Measurements from ENCODE around the gene NFKBIE. TPM values are rescaled to one million over a fixed set of nuclear protein-coding genes. Genes with fewer than 3 reads are reported as not detected.
A peak's percentile ranks its signal among the peaks of the same experiment; 100 is the strongest.

The NFKBIE gene
- total RNA-seq, 4 donors from 2014 or later: 7.0 to 10.4 (median 8.5) TPM

- Histone ChIP-seq H3K27ac (replicated peaks in 1 of 4) (no peak within 1 kb of the TSS), H3K4me3 (peak within 1 kb of the TSS; percentile 47 to 61 (median 51)), H3K27me3 (peaks cover 4 to 72% (median 35%) of the 10 kb centered on the region in 4 donors), H3K9me3 (no peaks in the 10 kb centered on the region), H3K36me3 (no peaks in the 10 kb centered on the region), H3K4me1 (peaks cover 5 to 24% (median 15%) of the 10 kb centered on the region in 4 donors)
- TF ChIP-seq, protein P1, sequence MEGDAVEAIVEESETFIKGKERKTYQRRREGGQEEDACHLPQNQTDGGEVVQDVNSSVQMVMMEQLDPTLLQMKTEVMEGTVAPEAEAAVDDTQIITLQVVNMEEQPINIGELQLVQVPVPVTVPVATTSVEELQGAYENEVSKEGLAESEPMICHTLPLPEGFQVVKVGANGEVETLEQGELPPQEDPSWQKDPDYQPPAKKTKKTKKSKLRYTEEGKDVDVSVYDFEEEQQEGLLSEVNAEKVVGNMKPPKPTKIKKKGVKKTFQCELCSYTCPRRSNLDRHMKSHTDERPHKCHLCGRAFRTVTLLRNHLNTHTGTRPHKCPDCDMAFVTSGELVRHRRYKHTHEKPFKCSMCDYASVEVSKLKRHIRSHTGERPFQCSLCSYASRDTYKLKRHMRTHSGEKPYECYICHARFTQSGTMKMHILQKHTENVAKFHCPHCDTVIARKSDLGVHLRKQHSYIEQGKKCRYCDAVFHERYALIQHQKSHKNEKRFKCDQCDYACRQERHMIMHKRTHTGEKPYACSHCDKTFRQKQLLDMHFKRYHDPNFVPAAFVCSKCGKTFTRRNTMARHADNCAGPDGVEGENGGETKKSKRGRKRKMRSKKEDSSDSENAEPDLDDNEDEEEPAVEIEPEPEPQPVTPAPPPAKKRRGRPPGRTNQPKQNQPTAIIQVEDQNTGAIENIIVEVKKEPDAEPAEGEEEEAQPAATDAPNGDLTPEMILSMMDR (IDR thresholded peaks at IDR 0.05): no peak
- no peak for TF ChIP-seq POLR2A (IDR thresholded peaks at IDR 0.05; ENCODE audit: low read depth)
- TF ChIP-seq EP300 (IDR thresholded peaks at IDR 0.05): no peak
- TF ChIP-seq POLR2AphosphoS5 (IDR thresholded peaks at IDR 0.05): no peak
- WGBS: 31% methylated on average over 11 of the region's 29 CpGs
- intact Hi-C loops (cut with DNase I): no loop called here
- DNase-seq (ENCODE audit: extremely low spot score): no peak
These were observed 4.7 kb upstream of the NFKBIE start, which contains the start of gene TMEM151B for GRCh38 chr6:44269921-44270525. TSS of gene TMEM151B (plus strand) at chr6:44270450. CDS start at chr6:44270743, 293 bp downstream.

- DNase-seq (ENCODE audit: extremely low spot score): no peak
- H3K27me3 ChIP-seq: peaks cover 4 to 65% (median 34%) of the 10 kb centered on the region in 4 donors
- intact Hi-C loops (cut with DNase I): no loop called here
- WGBS: 92% methylated on average over 1 of the region's 1 CpG
- TF ChIP-seq POLR2A (IDR thresholded peaks at IDR 0.05; ENCODE audit: low read depth) (no peak), POLR2AphosphoS5 (IDR thresholded peaks at IDR 0.05) (no peak), EP300 (IDR thresholded peaks at IDR 0.05) (no peak)
- TF ChIP-seq, protein P1 (IDR thresholded peaks at IDR 0.05): no peak
- H3K4me1 ChIP-seq: peaks cover 10 to 31% (median 22%) of the 10 kb centered on the region in 4 donors
- H3K27ac ChIP-seq (replicated peaks in 1 of 4): no peak overlapping the region
- H3K4me3 ChIP-seq: no peak overlapping the region
- H3K9me3 ChIP-seq: no peaks in the 10 kb centered on the region
- H3K36me3 ChIP-seq: no peaks in the 10 kb centered on the region
These were observed 4.0 kb upstream of the NFKBIE start for GRCh38 chr6:44269178-44269920.

GRCh38 chr6:44268095-44268628 is 2.8 kb upstream of the NFKBIE start:
- H3K27me3 ChIP-seq: peaks cover 4 to 53% (median 33%) of the 10 kb centered on the region in 4 donors
- no peak for TF ChIP-seq POLR2A (IDR thresholded peaks at IDR 0.05; ENCODE audit: low read depth)
- peak in 1 of 2 donors; percentile 38 for TF ChIP-seq POLR2AphosphoS5 (IDR thresholded peaks at IDR 0.05)
- TF ChIP-seq, protein P1 (IDR thresholded peaks at IDR 0.05): peak; percentile 87 to 95 (median 89)
- TF ChIP-seq EP300 (IDR thresholded peaks at IDR 0.05): no peak
- H3K27ac ChIP-seq (replicated peaks in 1 of 4): no peak overlapping the region
- H3K36me3 ChIP-seq: no peaks in the 10 kb centered on the region
- intact Hi-C loops (cut with DNase I): loop anchor here (1.0 kb wide), 1 partner anchor 70 kb away; no protein-coding TSS in a partner anchor
- H3K9me3 ChIP-seq: no peaks in the 10 kb centered on the region
- WGBS: 31% methylated on average over 5 of the region's 5 CpGs
- no peak overlapping the region for H3K4me3 ChIP-seq
- H3K4me1 ChIP-seq: peaks cover 22 to 42% (median 34%) of the 10 kb centered on the region in 4 donors
- no peak for DNase-seq (ENCODE audit: extremely low spot score)

- Histone ChIP-seq H3K9me3 (no peaks in the 10 kb centered on the region), H3K4me1 (peaks cover 26 to 51% (median 43%) of the 10 kb centered on the region in 4 donors), H3K27ac (replicated peaks in 1 of 4) (no peak overlapping the region), H3K36me3 (no peaks in the 10 kb centered on the region), H3K27me3 (peaks cover 4 to 44% (median 26%) of the 10 kb centered on the region in 4 donors), H3K4me3 (no peak overlapping the region)
- no peak for TF ChIP-seq POLR2A (IDR thresholded peaks at IDR 0.05; ENCODE audit: low read depth)
- no peak for TF ChIP-seq EP300 (IDR thresholded peaks at IDR 0.05)
- TF ChIP-seq POLR2AphosphoS5 (IDR thresholded peaks at IDR 0.05): no peak
- TF ChIP-seq, protein P1 (IDR thresholded peaks at IDR 0.05): no peak
- WGBS: 68% methylated on average over 10 of the region's 10 CpGs
- intact Hi-C loops (cut with DNase I): no loop called here
- DNase-seq (ENCODE audit: extremely low spot score): no peak
These were observed 1.9 kb upstream of the NFKBIE start for GRCh38 chr6:44267252-44267651.

Data from esophagus muscularis mucosa (tissue), 4 donors.